GM23338 (cell line): ENCODE measurements around the gene KLHDC8A. TPM values are rescaled to one million over a fixed set of nuclear protein-coding genes. Genes with fewer than 3 reads are reported as not detected.

ENCODE experiments used
- ATAC-seq: fragments of 200-7000 bp; cut with Tn5 transposase; 3 replicates; pipeline ENCODE4 v1.9.1; 2020
- DNase-seq: peaks from one replicate; pipeline ENCODE4 v3.0.0-alpha.2; 2015; ENCODE audit warnings: low spot score
- H2AFZ ChIP-seq: fragments of 200-600 bp; sonication (generic); 2 replicates; pipeline ENCODE4 v1.8.0; 2016; ENCODE audit warnings: antibody characterized with exemption, mild to moderate bottlenecking, moderate library complexity
- H3F3A ChIP-seq: fragments of 200-600 bp; sonication (generic); replicated peaks from 2 replicates; pipeline ENCODE4 v1.8.0; 2017; ENCODE audit warnings: antibody characterized with exemption, mixed run types, low read depth
- H3K27ac ChIP-seq: fragments of 200-600 bp; sonication (generic); 2 replicates; pipeline ENCODE4 v1.6.1; 2016; ENCODE audit warnings: low read depth
- H3K27me3 ChIP-seq: fragments of 200-600 bp; sonication (generic); 2 replicates; pipeline ENCODE4 v1.8.0; 2016; ENCODE audit warnings: mild to moderate bottlenecking, mixed run types, moderate library complexity; ENCODE audit not compliant: insufficient read depth
- H3K36me3 ChIP-seq: fragments of 200-600 bp; sonication (generic); 2 replicates; pipeline ENCODE4 v1.8.0; 2016; ENCODE audit warnings: mild to moderate bottlenecking; ENCODE audit not compliant: insufficient read depth
- H3K4me1 ChIP-seq: fragments of 200-600 bp; sonication (generic); 2 replicates; pipeline ENCODE4 v1.8.0; 2016; ENCODE audit warnings: mild to moderate bottlenecking, moderate library complexity; ENCODE audit not compliant: insufficient read depth
- H3K4me2 ChIP-seq: fragments of 200-600 bp; sonication (generic); 2 replicates; pipeline ENCODE4 v1.7.1; 2017; ENCODE audit warnings: mixed run types
- H3K4me3 ChIP-seq: fragments of 200-600 bp; sonication (generic); 2 replicates; pipeline ENCODE4 v1.6.1; 2016; ENCODE audit warnings: mixed run types
- H3K79me2 ChIP-seq: fragments of 200-600 bp; sonication (generic); replicated peaks from 2 replicates; pipeline ENCODE4 v1.8.0; 2017; ENCODE audit warnings: mild to moderate bottlenecking; ENCODE audit not compliant: insufficient read depth
- H3K9me2 ChIP-seq: fragments of 200-600 bp; sonication (generic); 2 replicates; pipeline ENCODE4 v1.8.0; 2017; ENCODE audit not compliant: insufficient read depth
- H4K20me1 ChIP-seq: fragments of 200-600 bp; sonication (generic); replicated peaks from 2 replicates; pipeline ENCODE4 v1.8.0; 2017; ENCODE audit warnings: mild to moderate bottlenecking; ENCODE audit not compliant: insufficient read depth
- H3K27ac Mint-ChIP-seq: 2 replicates; pipeline ENCODE4 v1.8.0; 2020; ENCODE audit warnings: inconsistent platforms, mild to moderate bottlenecking, moderate library complexity, mixed read lengths
- H3K27me3 Mint-ChIP-seq: 3 replicates; pipeline ENCODE4 v1.8.0; 2022; ENCODE audit warnings: low read depth, mild to moderate bottlenecking, moderate library complexity, mixed read lengths, inconsistent platforms; ENCODE audit not compliant: insufficient read depth, poor library complexity
- H3K36me3 Mint-ChIP-seq: 3 replicates; pipeline ENCODE4 v1.8.0; 2021; ENCODE audit warnings: low read depth, mild to moderate bottlenecking, inconsistent platforms, moderate library complexity, mixed read lengths
- H3K4me1 Mint-ChIP-seq: 3 replicates; pipeline ENCODE4 v1.8.0; 2020; ENCODE audit warnings: mild to moderate bottlenecking, inconsistent platforms, mixed read lengths
- H3K4me3 Mint-ChIP-seq: 3 replicates; pipeline ENCODE4 v1.8.0; 2021; ENCODE audit warnings: moderate library complexity, mild to moderate bottlenecking, inconsistent platforms, mixed read lengths
- H3K9me3 Mint-ChIP-seq: 3 replicates; pipeline ENCODE4 v1.8.0; 2020; ENCODE audit warnings: moderate library complexity, mild to moderate bottlenecking, inconsistent platforms, mixed read lengths
- CREB1 ChIP-seq: fragments of 250-450 bp; sonication (Bioruptor Pico); IDR thresholded peaks from 2 replicates; pipeline ENCODE4 v1.5.0; 2020; ENCODE audit warnings: low read depth, mild to moderate bottlenecking, moderate library complexity
- JUNB ChIP-seq: IDR thresholded peaks from one replicate; pipeline ENCODE4 v1.6.1; 2016; ENCODE audit warnings: antibody characterized with exemption; ENCODE audit not compliant: unreplicated experiment
- NANOG ChIP-seq: IDR thresholded peaks from 2 replicates; pipeline ENCODE4 v1.6.1; 2016; ENCODE audit warnings: antibody characterized with exemption, borderline replicate concordance
- POLR2AphosphoS5 ChIP-seq: IDR thresholded peaks from 2 replicates; pipeline ENCODE4 v1.6.1; 2016; ENCODE audit warnings: antibody characterized with exemption, low read depth
- ZNF114 ChIP-seq: fragments of 250-450 bp; sonication (Bioruptor Pico); IDR thresholded peaks from 2 replicates; pipeline ENCODE4 v1.5.0; 2020; ENCODE audit warnings: mild to moderate bottlenecking, moderate library complexity
- ZNF331 ChIP-seq: fragments of 250-450 bp; sonication (Bioruptor Pico); IDR thresholded peaks from 2 replicates; pipeline ENCODE4 v1.5.0; 2020; ENCODE audit warnings: low read depth, mild to moderate bottlenecking, moderate library complexity
- polyA plus RNA-seq: library from polyadenylated mRNA; unstranded; fragments of >200 nt; fragmentation: Nextera tagmentation; extraction: Ambion mirVana; gene quantifications from 2 replicates; pipeline ENCODE4 v1.2.1, GENCODE V29; 2016
- total RNA-seq: library from RNA; depleted of rRNA; stranded (reverse); fragments of >200 nt; shearing (Covaris generic); gene quantifications from 2 replicates; pipeline ENCODE4 v1.2.3, GENCODE V29; 2014
- TF ChIP-seq, protein P1 (sequence below): fragments of 250-450 bp; sonication (Bioruptor Pico); IDR thresholded peaks from 2 replicates; pipeline ENCODE4 v1.5.0; 2020; ENCODE audit warnings: mild to moderate bottlenecking, moderate library complexity

The KLHDC8A gene
- total and polyA plus RNA-seq, 2 experiments from 2014 or later: 1.7 to 2.8 TPM

DNA sequence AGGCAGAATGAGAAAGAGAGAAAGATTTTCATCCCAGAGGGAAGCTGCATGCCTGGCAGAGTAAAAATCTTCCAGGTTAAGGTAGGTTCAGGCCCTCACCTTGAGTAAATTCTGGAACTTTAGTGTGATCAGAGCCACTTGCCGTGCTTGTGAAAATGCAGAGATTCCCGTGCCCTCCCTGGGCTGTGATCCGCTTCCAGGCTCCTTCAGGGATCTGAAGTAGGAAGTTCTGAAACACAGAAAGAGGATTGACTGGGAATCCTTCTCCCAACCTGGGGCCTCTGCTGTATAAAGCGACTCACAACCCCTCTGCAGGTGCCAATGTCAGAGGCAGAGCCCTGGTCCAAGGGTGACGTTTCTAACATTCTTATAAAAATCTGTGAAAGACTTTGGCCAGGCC, 61.8 kb downstream of the KLHDC8A start:
- Histone ChIP-seq H3K4me3 (no peak overlapping the region), H3K36me3 (no peaks in the 10 kb centered on the region), H3F3A (peaks cover 7% of the 10 kb centered on the region), H2AFZ (no peak overlapping the region), H3K79me2 (no peaks in the 10 kb centered on the region), H3K4me1 (peaks cover 33% of the 10 kb centered on the region), H3K27ac (peak overlapping the region; percentile 97), H3K4me2 (peak overlapping the region; percentile 36; the same call in 1 of the 2 replicates), H3K9me2 (no peaks in the 10 kb centered on the region), H3K27me3 (no peaks in the 10 kb centered on the region), H4K20me1 (no peaks in the 10 kb centered on the region)
- Mint-ChIP-seq H3K36me3 (no peaks in the 10 kb centered on the region), H3K4me1 (peaks cover 57% of the 10 kb centered on the region), H3K4me3 (peak overlapping the region; percentile 56), H3K27ac (peak overlapping the region; percentile 98), H3K9me3 (no peaks in the 10 kb centered on the region), H3K27me3 (peaks cover 30% of the 10 kb centered on the region)
- ATAC-seq (peak; percentile 18), DNase-seq (no peak)
- TF ChIP-seq, protein P1, sequence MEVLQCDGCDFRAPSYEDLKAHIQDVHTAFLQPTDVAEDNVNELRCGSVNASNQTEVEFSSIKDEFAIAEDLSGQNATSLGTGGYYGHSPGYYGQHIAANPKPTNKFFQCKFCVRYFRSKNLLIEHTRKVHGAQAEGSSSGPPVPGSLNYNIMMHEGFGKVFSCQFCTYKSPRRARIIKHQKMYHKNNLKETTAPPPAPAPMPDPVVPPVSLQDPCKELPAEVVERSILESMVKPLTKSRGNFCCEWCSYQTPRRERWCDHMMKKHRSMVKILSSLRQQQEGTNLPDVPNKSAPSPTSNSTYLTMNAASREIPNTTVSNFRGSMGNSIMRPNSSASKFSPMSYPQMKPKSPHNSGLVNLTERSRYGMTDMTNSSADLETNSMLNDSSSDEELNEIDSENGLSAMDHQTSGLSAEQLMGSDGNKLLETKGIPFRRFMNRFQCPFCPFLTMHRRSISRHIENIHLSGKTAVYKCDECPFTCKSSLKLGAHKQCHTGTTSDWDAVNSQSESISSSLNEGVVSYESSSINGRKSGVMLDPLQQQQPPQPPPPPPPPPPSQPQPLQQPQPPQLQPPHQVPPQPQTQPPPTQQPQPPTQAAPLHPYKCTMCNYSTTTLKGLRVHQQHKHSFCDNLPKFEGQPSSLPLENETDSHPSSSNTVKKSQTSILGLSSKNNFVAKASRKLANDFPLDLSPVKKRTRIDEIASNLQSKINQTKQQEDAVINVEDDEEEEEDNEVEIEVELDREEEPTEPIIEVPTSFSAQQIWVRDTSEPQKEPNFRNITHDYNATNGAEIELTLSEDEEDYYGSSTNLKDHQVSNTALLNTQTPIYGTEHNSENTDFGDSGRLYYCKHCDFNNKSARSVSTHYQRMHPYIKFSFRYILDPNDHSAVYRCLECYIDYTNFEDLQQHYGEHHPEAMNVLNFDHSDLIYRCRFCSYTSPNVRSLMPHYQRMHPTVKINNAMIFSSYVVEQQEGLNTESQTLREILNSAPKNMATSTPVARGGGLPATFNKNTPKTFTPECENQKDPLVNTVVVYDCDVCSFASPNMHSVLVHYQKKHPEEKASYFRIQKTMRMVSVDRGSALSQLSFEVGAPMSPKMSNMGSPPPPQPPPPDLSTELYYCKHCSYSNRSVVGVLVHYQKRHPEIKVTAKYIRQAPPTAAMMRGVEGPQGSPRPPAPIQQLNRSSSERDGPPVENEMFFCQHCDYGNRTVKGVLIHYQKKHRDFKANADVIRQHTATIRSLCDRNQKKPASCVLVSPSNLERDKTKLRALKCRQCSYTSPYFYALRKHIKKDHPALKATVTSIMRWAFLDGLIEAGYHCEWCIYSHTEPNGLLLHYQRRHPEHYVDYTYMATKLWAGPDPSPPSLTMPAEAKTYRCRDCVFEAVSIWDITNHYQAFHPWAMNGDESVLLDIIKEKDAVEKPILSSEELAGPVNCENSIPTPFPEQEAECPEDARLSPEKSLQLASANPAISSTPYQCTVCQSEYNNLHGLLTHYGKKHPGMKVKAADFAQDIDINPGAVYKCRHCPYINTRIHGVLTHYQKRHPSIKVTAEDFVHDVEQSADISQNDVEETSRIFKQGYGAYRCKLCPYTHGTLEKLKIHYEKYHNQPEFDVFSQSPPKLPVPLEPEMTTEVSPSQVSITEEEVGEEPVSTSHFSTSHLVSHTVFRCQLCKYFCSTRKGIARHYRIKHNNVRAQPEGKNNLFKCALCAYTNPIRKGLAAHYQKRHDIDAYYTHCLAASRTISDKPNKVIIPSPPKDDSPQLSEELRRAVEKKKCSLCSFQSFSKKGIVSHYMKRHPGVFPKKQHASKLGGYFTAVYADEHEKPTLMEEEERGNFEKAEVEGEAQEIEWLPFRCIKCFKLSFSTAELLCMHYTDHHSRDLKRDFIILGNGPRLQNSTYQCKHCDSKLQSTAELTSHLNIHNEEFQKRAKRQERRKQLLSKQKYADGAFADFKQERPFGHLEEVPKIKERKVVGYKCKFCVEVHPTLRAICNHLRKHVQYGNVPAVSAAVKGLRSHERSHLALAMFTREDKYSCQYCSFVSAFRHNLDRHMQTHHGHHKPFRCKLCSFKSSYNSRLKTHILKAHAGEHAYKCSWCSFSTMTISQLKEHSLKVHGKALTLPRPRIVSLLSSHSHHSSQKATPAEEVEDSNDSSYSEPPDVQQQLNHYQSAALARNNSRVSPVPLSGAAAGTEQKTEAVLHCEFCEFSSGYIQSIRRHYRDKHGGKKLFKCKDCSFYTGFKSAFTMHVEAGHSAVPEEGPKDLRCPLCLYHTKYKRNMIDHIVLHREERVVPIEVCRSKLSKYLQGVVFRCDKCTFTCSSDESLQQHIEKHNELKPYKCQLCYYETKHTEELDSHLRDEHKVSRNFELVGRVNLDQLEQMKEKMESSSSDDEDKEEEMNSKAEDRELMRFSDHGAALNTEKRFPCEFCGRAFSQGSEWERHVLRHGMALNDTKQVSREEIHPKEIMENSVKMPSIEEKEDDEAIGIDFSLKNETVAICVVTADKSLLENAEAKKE (CRISPR knock-in tag): no peak
- no peak for TF ChIP-seq NANOG
- TF ChIP-seq ZNF331 (CRISPR knock-in tag): no peak
- no peak for TF ChIP-seq CREB1 (CRISPR knock-in tag)

DNA sequence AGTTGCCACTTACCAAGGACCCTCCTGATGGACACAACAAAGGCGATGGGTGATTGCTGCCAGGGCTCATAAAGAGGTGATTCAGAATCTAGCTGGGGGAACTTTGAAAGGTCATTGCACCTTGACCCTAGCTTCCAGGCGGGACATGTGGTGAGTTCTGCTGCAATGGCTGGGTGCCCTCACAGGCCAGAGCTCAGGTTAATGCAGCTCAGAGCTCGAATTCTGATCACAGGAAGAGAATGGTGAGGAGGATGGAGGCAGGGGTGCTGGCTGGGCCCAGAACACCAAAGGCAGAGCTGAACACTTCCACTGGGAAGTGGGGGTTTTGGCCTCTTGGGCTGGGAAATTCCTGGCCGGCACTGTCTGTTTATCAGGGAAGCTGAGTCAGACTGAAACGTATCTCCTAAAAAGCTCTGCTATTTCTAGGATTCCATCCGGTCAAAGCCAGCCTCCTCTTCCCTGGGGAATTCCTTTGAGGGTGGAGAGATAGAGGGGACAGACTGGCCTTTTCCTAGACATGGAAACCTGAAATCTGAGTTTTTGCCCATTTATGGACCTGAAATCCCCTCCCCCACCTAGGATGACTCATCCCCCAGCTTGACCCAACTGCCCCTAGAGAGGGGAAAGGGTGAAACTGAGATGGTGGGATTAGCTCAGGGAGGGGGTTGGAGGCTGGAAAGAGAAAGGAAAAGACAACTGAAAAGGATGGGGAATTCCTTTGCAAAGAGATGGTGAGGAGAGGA, 62.4 kb downstream of the KLHDC8A start:
- H3K4me1 ChIP-seq: peaks cover 31% of the 10 kb centered on the region
- peaks cover 53% of the 10 kb centered on the region for H3K4me1 Mint-ChIP-seq
- H3K27me3 Mint-ChIP-seq: peaks cover 30% of the 10 kb centered on the region
- TF ChIP-seq ZNF331 (CRISPR knock-in tag): no peak
- TF ChIP-seq JUNB: peak; percentile 54
- TF ChIP-seq POLR2AphosphoS5: 0 out of 2 replicates have a peak, but pooled peaks have one; percentile 23
- no peak for TF ChIP-seq ZNF114 (CRISPR knock-in tag)
- TF ChIP-seq CREB1 (CRISPR knock-in tag): peak; percentile 68; the same call in 1 of the 2 replicates

More for the DNA sequence above, 62.4 kb downstream of the KLHDC8A start:
- Histone ChIP-seq H3K4me3 (no peak overlapping the region), H3K27ac (peak overlapping the region; percentile 97), H3K36me3 (no peaks in the 10 kb centered on the region), H4K20me1 (no peaks in the 10 kb centered on the region), H3F3A (peaks cover 7% of the 10 kb centered on the region), H3K9me2 (no peaks in the 10 kb centered on the region), H3K27me3 (no peaks in the 10 kb centered on the region), H3K79me2 (no peaks in the 10 kb centered on the region), H3K4me2 (peak overlapping the region; percentile 42; the same call in 1 of the 2 replicates), H2AFZ (no peak overlapping the region)
- Mint-ChIP-seq H3K9me3 (no peaks in the 10 kb centered on the region), H3K36me3 (no peaks in the 10 kb centered on the region), H3K4me3 (peak overlapping the region; percentile 56), H3K27ac (peak overlapping the region; percentile 98)
- DNase-seq: peak; percentile 85
- ATAC-seq: peak; percentile 76
